Osteoblast (primary cell): Measurements from ENCODE around the gene NDRG4. TPM values are rescaled to one million over a fixed set of nuclear protein-coding genes. Genes with fewer than 3 reads are reported as not detected.

ENCODE experiments used
- DNase-seq: peaks from one replicate; pipeline ENCODE4 v3.0.0; 2011; ENCODE audit warnings: low spot score, mixed read lengths; ENCODE audit not compliant: insufficient read length; ENCODE audit errors: missing footprints
- H2AFZ ChIP-seq: 2 replicates; pipeline ENCODE4 v1.6.0; 2011; ENCODE audit warnings: mild to moderate bottlenecking, low read length
- H3K27ac ChIP-seq: 2 replicates; pipeline ENCODE4 v1.5.1; 2011; ENCODE audit warnings: mild to moderate bottlenecking, low read depth, low read length, moderate library complexity
- H3K27me3 ChIP-seq: 2 replicates; pipeline ENCODE4 v1.6.0; 2012; ENCODE audit warnings: mild to moderate bottlenecking, control low read depth, inconsistent platforms, low read length, moderate library complexity; ENCODE audit not compliant: insufficient read depth
- H3K36me3 ChIP-seq: 2 replicates; pipeline ENCODE4 v1.5.1; 2011; ENCODE audit warnings: mild to moderate bottlenecking, low read length, control low read depth, moderate library complexity; ENCODE audit not compliant: insufficient read depth
- H3K4me1 ChIP-seq: 2 replicates; pipeline ENCODE4 v1.5.1; 2011; ENCODE audit warnings: mild to moderate bottlenecking, low read length, control low read depth, moderate library complexity; ENCODE audit not compliant: insufficient read depth
- H3K4me2 ChIP-seq: 2 replicates; pipeline ENCODE4 v1.6.0; 2011; ENCODE audit warnings: mild to moderate bottlenecking, low read length; ENCODE audit not compliant: insufficient read depth
- H3K4me3 ChIP-seq: fragments of 200-600 bp; sonication (generic); 3 replicates; pipeline ENCODE4 v1.5.1; 2012; ENCODE audit warnings: mild to moderate bottlenecking, low read length, inconsistent platforms; ENCODE audit not compliant: insufficient read depth
- H3K79me2 ChIP-seq: 2 replicates; pipeline ENCODE4 v1.6.0; 2012; ENCODE audit warnings: mild to moderate bottlenecking, low read length, control low read depth, inconsistent platforms; ENCODE audit not compliant: insufficient read depth
- H3K9me3 ChIP-seq: 2 replicates; pipeline ENCODE4 v1.5.1; 2011; ENCODE audit warnings: low read depth, low read length, control low read depth
- H4K20me1 ChIP-seq: 2 replicates; pipeline ENCODE4 v1.6.0; 2012; ENCODE audit warnings: mild to moderate bottlenecking, low read length, control low read depth; ENCODE audit not compliant: insufficient read depth
- CTCF ChIP-seq: IDR thresholded peaks from 2 replicates; pipeline ENCODE4 v1.5.1; 2011; ENCODE audit warnings: mild to moderate bottlenecking, low read depth, low read length, moderate library complexity; ENCODE audit errors: extremely low read depth
- total RNA-seq: library from RNA; depleted of rRNA; stranded (reverse); fragments of >200 nt; gene quantifications from 2 replicates; pipeline ENCODE4 v1.2.3, GENCODE V29; 2012

The NDRG4 gene
- total RNA-seq, 1 donor, result 8.0 TPM

- no peaks in the 10 kb centered on the region for H3K79me2 ChIP-seq
- H4K20me1 ChIP-seq, result peaks cover 3% of the 10 kb centered on the region
- H3K4me1 ChIP-seq, result peaks cover 11% of the 10 kb centered on the region
- H3K27me3 ChIP-seq, result no peaks in the 10 kb centered on the region
- no peak overlapping the region for H2AFZ ChIP-seq
- TF ChIP-seq CTCF, result no peak
- no peak overlapping the region for H3K27ac ChIP-seq
- H3K36me3 ChIP-seq, result no peaks in the 10 kb centered on the region
- no peak for DNase-seq
- no peak overlapping the region for H3K4me2 ChIP-seq
- H3K4me3 ChIP-seq, result no peak overlapping the region
- H3K9me3 ChIP-seq, result no peaks in the 10 kb centered on the region
Measured at GRCh38 chr16:58502217-58502921, 2.4 kb downstream of the NDRG4 start.

GRCh38 chr16:58503166-58503862 is 3.4 kb downstream of the NDRG4 start:
- H3K4me2 ChIP-seq, result no peak overlapping the region
- H3K79me2 ChIP-seq, result no peaks in the 10 kb centered on the region
- H2AFZ ChIP-seq, result no peak overlapping the region
- TF ChIP-seq CTCF, result no peak
- H4K20me1 ChIP-seq, result peaks cover 3% of the 10 kb centered on the region
- H3K9me3 ChIP-seq, result no peaks in the 10 kb centered on the region
- peaks cover 11% of the 10 kb centered on the region for H3K4me1 ChIP-seq
- no peaks in the 10 kb centered on the region for H3K36me3 ChIP-seq
- DNase-seq, result peak; percentile 46
- H3K4me3 ChIP-seq, result no peak overlapping the region
- no peaks in the 10 kb centered on the region for H3K27me3 ChIP-seq
- no peak overlapping the region for H3K27ac ChIP-seq

- Histone ChIP-seq H3K36me3 (no peaks in the 10 kb centered on the region), H3K79me2 (no peaks in the 10 kb centered on the region), H3K27ac (no peak overlapping the region), H3K4me2 (no peak overlapping the region), H3K4me1 (peaks cover 11% of the 10 kb centered on the region), H2AFZ (no peak overlapping the region), H3K4me3 (no peak overlapping the region), H4K20me1 (peaks cover 3% of the 10 kb centered on the region), H3K27me3 (no peaks in the 10 kb centered on the region), H3K9me3 (no peaks in the 10 kb centered on the region)
- DNase-seq, result peak; percentile 63
- no peak for TF ChIP-seq CTCF
Measured at GRCh38 chr16:58503863-58504688, 4.1 kb downstream of the NDRG4 start.
